HFFc6 (cell line): Measurements from ENCODE around the gene KANSL1. TPM values are rescaled to one million over a fixed set of nuclear protein-coding genes. Genes with fewer than 3 reads are reported as not detected.

Experiments used
- DNase-seq: peaks from one replicate; pipeline ENCODE4 v3.0.0-alpha.2; 2018
- H3K27ac Mint-ChIP-seq: 2 replicates; pipeline ENCODE4 v1.8.0; 2020; ENCODE audit warnings: mild to moderate bottlenecking, mixed read lengths
- H3K27me3 Mint-ChIP-seq: 2 replicates; pipeline ENCODE4 v1.8.0; 2021; ENCODE audit warnings: mild to moderate bottlenecking, moderate library complexity, mixed read lengths; ENCODE audit not compliant: insufficient read depth
- H3K36me3 Mint-ChIP-seq: 2 replicates; pipeline ENCODE4 v1.8.0; 2021; ENCODE audit warnings: low read depth, mixed read lengths
- H3K4me1 Mint-ChIP-seq: 2 replicates; pipeline ENCODE4 v1.8.0; 2020; ENCODE audit warnings: low read depth, mixed read lengths
- H3K4me3 Mint-ChIP-seq: 2 replicates; pipeline ENCODE4 v1.8.0; 2020; ENCODE audit warnings: mild to moderate bottlenecking, moderate library complexity, mixed read lengths
- H3K9me3 Mint-ChIP-seq: 2 replicates; pipeline ENCODE4 v1.8.0; 2020; ENCODE audit warnings: mild to moderate bottlenecking, mixed read lengths
- total RNA-seq, 6 experiments: library from RNA; stranded (reverse); fragmentation: NEBNext Ultra II Directional; extraction: Animal tissue kit (Norgen Biotek cat#: 25700); gene quantifications; 2 replicates in 1 of 6; 3 replicates in 5 of 6; pipeline ENCODE4 v1.2.3, GENCODE V29; 2021
- TF ChIP-seq, protein P1 (sequence below): fragments of 200-600 bp; sonication (generic); IDR thresholded peaks from 2 replicates; pipeline ENCODE4 v1.5.0; 2021; ENCODE audit warnings: antibody characterized with exemption, mild to moderate bottlenecking

Gene KANSL1
- total RNA-seq, 6 experiments from 2014 or later = 23.8 to 33.0 (median 27.7) TPM

GRCh38 chr17:45993962-45994627, 199.1 kb downstream of the KANSL1 start:
- TF ChIP-seq, protein P1, sequence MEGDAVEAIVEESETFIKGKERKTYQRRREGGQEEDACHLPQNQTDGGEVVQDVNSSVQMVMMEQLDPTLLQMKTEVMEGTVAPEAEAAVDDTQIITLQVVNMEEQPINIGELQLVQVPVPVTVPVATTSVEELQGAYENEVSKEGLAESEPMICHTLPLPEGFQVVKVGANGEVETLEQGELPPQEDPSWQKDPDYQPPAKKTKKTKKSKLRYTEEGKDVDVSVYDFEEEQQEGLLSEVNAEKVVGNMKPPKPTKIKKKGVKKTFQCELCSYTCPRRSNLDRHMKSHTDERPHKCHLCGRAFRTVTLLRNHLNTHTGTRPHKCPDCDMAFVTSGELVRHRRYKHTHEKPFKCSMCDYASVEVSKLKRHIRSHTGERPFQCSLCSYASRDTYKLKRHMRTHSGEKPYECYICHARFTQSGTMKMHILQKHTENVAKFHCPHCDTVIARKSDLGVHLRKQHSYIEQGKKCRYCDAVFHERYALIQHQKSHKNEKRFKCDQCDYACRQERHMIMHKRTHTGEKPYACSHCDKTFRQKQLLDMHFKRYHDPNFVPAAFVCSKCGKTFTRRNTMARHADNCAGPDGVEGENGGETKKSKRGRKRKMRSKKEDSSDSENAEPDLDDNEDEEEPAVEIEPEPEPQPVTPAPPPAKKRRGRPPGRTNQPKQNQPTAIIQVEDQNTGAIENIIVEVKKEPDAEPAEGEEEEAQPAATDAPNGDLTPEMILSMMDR = no peak
- Mint-ChIP-seq H3K4me3 (no peak overlapping the region), H3K27me3 (peaks cover 9% of the 10 kb centered on the region), H3K27ac (no peak overlapping the region), H3K9me3 (no peaks in the 10 kb centered on the region), H3K4me1 (0 out of 2 replicates have a peak, but pooled peaks cover 4% of the 10 kb centered on the region), H3K36me3 (no peaks in the 10 kb centered on the region)
- no peak for DNase-seq

GRCh38 chr17:45992904-45993303, 200.3 kb downstream of the KANSL1 start:
- H3K4me3 Mint-ChIP-seq = no peak overlapping the region
- peaks cover 9% of the 10 kb centered on the region for H3K27me3 Mint-ChIP-seq
- no peak for DNase-seq
- no peaks in the 10 kb centered on the region for H3K9me3 Mint-ChIP-seq
- TF ChIP-seq, protein P1 = no peak
- no peaks in the 10 kb centered on the region for H3K36me3 Mint-ChIP-seq
- H3K4me1 Mint-ChIP-seq = 0 out of 2 replicates have a peak, but pooled peaks cover 4% of the 10 kb centered on the region
- no peak overlapping the region for H3K27ac Mint-ChIP-seq

DNA sequence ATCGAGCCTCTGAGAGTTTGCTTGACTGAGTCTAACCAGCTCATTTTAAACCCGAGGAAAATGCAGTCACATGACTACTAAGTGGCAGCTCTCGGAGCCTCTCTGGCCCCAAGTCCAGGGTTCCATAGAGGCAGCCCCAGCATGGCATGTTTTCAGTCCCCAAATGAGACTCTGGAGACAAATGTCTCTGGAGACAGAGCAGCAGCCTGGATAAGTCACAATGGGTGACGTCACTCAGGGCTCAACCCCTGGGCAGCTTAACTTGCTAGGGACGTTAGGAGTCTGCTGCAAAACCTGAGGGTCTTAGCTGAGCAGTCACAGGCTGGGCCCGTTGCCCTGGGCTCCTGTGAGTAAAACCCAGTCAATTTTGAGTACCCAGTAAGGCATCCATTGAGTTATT, 201.1 kb downstream of the KANSL1 start:
- Mint-ChIP-seq H3K4me1 (no peaks in the 10 kb centered on the region), H3K36me3 (no peaks in the 10 kb centered on the region), H3K9me3 (no peaks in the 10 kb centered on the region), H3K27me3 (peaks cover 12% of the 10 kb centered on the region), H3K4me3 (no peak overlapping the region), H3K27ac (no peak overlapping the region)
- no peak for DNase-seq
- TF ChIP-seq, protein P1 = no peak

GRCh38 chr17:45991341-45991740, 201.9 kb downstream of the KANSL1 start:
- Mint-ChIP-seq H3K9me3 (no peaks in the 10 kb centered on the region), H3K4me3 (no peak overlapping the region), H3K27me3 (peaks cover 12% of the 10 kb centered on the region), H3K4me1 (no peaks in the 10 kb centered on the region), H3K36me3 (no peaks in the 10 kb centered on the region), H3K27ac (no peak overlapping the region)
- TF ChIP-seq, protein P1 = no peak
- DNase-seq = no peak

DNA sequence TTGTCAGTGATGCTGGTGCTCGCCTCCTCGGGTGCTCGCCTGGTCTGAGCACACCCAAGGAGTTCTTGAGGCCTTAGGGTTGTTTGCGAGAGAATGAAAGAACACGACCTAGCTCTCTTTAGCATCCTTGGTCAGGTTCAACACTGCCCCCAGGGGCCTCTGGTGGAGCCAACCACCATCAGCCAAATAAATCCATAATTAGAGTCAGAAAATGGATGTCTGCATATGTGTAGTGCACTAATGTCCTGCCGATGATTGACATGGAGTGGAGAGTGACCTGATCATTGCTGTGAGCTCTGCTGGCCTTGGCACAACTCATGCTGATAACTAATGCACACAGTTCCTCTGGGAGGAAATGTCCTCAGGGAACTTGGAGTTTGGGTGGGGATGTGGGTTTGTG, 202.3 kb downstream of the KANSL1 start:
- H3K36me3 Mint-ChIP-seq = no peaks in the 10 kb centered on the region
- TF ChIP-seq, protein P1 = peak; percentile 29; the same call in 1 of the 2 replicates
- no peak overlapping the region for H3K27ac Mint-ChIP-seq
- H3K27me3 Mint-ChIP-seq = peaks cover 12% of the 10 kb centered on the region
- H3K9me3 Mint-ChIP-seq = no peaks in the 10 kb centered on the region
- DNase-seq = no peak
- H3K4me1 Mint-ChIP-seq = no peaks in the 10 kb centered on the region
- no peak overlapping the region for H3K4me3 Mint-ChIP-seq
